ENCODE measurements around the gene SMIM45.

The SMIM45 gene

GRCh38 chr22:41919357-41920224, 32.4 kb upstream of the SMIM45 start:
- in situ Hi-C loops (cut with HindIII; ENCODE audit: low pct_unique_long_range_greater_than_20kb, low sequenced_read_pairs): no loop called here
- DNase-seq (ENCODE audit: low read depth in 1 of 2, low spot score in 1 of 2): no peak
- TF ChIP-seq JUND (IDR thresholded peaks at IDR 0.05; ENCODE audit: low read depth): no peak

DNA sequence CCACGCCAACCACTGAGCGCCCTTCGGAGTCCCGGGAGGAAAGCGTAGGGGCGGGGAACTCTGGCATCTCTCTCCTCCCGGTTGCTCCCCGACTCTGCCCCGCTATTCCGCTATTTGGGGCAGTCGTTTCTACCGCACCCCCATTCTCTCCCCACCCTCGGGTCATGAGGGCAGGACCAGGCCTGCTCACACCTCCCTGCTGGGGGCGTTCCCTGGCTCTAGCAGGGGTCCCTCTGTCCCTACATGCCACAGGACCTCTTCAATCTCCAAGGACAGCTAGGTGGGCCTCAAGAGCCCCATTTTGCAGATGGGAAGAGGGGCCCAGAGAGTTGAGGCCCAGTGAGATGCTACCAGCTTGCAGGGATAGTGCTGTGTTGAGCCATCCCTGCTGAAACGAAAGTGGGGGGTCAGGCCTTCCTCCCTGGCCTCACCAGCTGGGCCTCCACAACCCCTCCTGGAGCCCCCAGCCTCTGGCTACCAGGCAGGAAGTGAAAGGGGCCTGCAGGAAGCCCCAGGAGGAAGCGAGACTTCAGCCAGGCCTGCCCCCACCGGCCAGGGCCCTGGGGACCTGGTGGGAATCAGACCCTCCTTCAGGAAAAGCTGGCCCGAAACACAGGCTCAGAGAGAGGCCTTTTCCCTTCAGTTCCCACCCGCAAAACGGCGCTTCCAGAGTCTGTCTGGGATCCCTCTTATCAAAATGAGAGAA, 31.5 kb upstream of the SMIM45 start:
- no peak for TF ChIP-seq JUND (IDR thresholded peaks at IDR 0.05; ENCODE audit: low read depth)
- DNase-seq (ENCODE audit: low read depth in 1 of 2, low spot score in 1 of 2): no peak
- in situ Hi-C loops (cut with HindIII; ENCODE audit: low pct_unique_long_range_greater_than_20kb, low sequenced_read_pairs): no loop called here

DNA sequence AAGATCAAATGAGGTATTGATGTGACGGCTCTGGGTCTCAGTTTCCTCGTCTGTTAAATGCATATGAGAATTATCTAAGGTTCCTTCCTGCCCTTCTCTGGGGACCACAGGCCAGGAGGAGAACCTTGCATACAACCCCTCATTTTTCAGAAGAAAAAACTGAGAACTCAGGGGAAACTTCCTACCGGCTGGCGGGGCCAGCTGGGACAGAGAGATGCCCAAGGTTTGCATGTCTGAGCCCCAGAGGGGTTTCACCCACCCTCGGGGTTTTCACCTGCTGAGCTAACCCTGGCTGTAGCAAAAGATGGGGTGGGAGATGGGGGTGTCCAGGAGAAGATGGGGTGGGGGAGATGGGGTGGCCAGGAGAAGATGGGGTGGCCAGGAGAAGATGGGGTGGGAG, 29.6 kb upstream of the SMIM45 start:
- no peak for DNase-seq (ENCODE audit: low read depth in 1 of 2, low spot score in 1 of 2)
- no peak for TF ChIP-seq JUND (IDR thresholded peaks at IDR 0.05; ENCODE audit: low read depth)
- in situ Hi-C loops (cut with HindIII; ENCODE audit: low pct_unique_long_range_greater_than_20kb, low sequenced_read_pairs): no loop called here

DNA sequence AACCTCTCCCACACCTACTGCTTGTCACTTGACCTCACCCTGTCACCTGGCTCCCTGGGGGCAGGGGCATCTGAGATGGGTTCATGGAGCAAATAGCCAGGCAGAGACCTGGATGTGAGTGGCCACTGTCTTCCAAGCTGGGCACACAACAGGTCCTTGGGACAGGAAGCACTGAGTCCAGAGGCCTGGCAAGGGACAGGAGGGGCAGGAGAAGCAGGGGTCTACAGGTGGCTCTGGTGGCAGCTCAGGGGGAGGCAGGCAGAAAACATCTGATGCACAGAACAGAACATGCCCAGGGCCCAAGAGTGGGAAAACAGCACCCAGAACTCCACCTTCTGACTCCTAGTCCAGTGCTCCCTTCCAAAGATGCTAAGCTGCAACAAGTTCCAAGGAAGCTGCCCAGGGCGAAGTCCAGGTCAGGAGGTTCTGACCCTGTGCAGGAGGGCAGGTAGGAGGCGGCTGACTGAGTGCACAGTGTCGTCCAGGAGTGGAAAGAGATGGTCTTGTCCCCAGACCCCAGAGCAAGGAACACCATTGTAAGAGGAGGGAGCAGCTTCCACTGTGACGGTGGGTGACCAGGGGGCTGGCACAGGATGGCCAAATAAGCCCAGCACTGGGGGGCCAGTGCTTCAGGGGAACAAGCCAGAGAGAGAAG, 28.9 kb upstream of the SMIM45 start:
- in situ Hi-C loops (cut with HindIII; ENCODE audit: low pct_unique_long_range_greater_than_20kb, low sequenced_read_pairs): no loop called here
- no peak for TF ChIP-seq JUND (IDR thresholded peaks at IDR 0.05; ENCODE audit: low read depth)
- DNase-seq (ENCODE audit: low read depth in 1 of 2, low spot score in 1 of 2): no peak

DNA sequence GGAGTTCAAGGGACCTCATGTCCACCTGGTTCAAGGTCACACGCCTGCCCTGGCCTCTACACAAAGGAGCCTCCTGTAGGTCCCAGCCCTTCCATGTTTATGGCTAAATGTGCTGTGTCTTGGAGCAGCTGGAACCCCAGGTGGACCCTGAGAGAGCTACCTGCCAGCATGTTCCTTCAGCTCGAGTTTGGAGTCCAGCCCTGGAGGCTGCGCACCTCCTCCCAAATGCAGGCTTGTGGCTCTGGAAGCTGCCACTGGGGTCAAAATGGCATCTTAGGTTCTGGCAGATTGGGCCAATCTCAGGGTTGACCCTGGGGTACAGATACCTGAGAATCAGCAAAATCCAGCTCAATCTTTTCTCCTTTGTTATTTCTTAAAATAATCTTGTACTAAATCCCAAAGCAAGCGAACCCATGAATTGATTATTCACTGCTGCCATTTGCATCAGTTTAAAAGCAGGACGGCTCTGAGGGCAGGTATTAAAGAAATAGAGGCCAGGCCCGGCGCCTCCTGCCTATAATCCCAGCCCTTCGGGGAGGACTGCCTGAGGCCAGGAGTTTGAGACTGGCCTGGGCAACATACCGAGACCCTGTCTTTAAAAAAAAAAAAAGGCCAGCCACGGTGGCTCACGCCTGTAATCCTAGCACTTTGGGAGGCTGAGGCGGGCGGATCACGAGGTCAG, 28.2 kb upstream of the SMIM45 start:
- TF ChIP-seq JUND (IDR thresholded peaks at IDR 0.05; ENCODE audit: low read depth): no peak
- in situ Hi-C loops (cut with HindIII; ENCODE audit: low pct_unique_long_range_greater_than_20kb, low sequenced_read_pairs): no loop called here
- no peak for DNase-seq (ENCODE audit: low read depth in 1 of 2, low spot score in 1 of 2)

GRCh38 chr22:41925783-41926460, 26.0 kb upstream of the SMIM45 start:
- DNase-seq (ENCODE audit: low read depth in 1 of 2, low spot score in 1 of 2): peak in 1 of 2 experiments; percentile 58
- in situ Hi-C loops (cut with HindIII; ENCODE audit: low pct_unique_long_range_greater_than_20kb, low sequenced_read_pairs): no loop called here
- no peak for TF ChIP-seq JUND (IDR thresholded peaks at IDR 0.05; ENCODE audit: low read depth)

- in situ Hi-C loops (cut with HindIII; ENCODE audit: low pct_unique_long_range_greater_than_20kb, low sequenced_read_pairs): no loop called here
- DNase-seq (ENCODE audit: low read depth in 1 of 2, low spot score in 1 of 2): no peak
- TF ChIP-seq JUND (IDR thresholded peaks at IDR 0.05; ENCODE audit: low read depth): no peak
These were observed 24.1 kb upstream of the SMIM45 start for GRCh38 chr22:41927813-41928212.

DNA sequence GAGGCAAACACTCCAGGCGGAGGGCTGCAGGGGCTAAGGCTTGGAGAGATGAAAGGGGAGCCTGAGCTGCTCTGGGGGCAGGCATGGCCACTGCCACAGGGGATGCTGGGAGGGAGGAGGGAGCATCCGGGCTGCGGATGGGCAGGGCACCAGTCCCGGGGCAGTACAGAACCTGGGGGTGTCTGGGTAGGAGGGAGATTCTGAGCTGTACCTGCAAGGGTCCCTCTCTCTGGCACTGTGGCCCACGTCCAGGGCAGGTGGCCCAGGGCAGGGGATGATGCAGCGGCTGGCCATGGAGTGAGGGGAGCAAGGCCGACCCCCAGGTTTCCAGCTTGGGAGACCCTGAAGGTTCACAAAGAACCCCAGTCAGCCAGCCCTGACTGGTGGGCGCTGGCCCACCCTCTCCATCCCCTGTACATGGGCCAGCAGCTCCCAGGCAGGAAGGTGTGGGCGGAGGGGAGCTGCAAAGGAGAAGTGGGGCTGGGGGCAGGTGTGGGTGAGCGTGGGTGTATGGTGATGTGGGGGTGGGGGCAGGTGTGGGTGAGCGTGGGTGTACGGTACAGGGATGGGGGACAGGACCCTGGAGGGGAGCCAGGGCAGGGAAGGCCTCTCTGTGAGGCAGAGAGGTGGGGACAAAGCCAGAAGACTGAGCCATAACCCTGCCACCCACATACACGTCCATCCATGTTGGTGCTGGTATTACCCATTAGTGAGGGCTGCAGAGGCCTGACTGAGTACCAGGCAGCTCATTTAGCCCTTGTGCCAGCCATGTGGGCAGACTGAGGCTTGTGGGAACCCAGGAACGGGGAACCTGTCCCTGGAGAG, 23.1 kb upstream of the SMIM45 start:
- no peak for DNase-seq (ENCODE audit: low read depth in 1 of 2, low spot score in 1 of 2)
- TF ChIP-seq JUND (IDR thresholded peaks at IDR 0.05; ENCODE audit: low read depth): no peak
- in situ Hi-C loops (cut with HindIII; ENCODE audit: low pct_unique_long_range_greater_than_20kb, low sequenced_read_pairs): no loop called here

- no peak for DNase-seq (ENCODE audit: low read depth in 1 of 2, low spot score in 1 of 2)
- in situ Hi-C loops (cut with HindIII; ENCODE audit: low pct_unique_long_range_greater_than_20kb, low sequenced_read_pairs): no loop called here
- no peak for TF ChIP-seq JUND (IDR thresholded peaks at IDR 0.05; ENCODE audit: low read depth)
These were observed 22.5 kb upstream of the SMIM45 start for GRCh38 chr22:41929418-41929810.

DNA sequence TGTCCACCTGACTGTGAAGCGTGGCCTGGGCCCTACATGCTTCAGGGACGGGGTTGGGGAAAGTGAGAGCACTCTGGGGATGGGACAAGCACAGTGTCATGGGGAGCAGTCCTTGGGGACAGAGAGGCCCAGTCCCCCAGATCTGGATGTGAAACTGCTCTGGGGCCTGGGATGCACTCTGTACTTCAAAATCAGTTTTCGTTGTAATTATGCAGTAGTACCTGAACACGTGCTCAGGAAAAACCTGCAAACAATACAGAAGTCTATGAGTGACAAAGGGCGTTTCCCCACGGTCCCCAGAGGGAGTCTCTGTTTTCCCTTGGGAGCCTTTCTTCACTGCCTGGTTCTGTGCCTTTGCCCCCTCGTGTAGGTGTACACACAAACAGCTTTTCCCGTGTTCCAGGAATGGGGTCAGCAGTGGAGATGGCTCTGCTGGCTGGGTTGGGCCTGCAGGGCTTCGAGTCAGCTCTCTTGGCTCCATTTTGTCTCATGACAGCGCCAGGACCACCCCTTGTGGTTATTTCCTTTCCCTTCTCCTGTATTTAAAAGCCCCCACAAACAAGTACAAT, 20.2 kb upstream of the SMIM45 start:
- TF ChIP-seq JUND (IDR thresholded peaks at IDR 0.05; ENCODE audit: low read depth): no peak
- DNase-seq (ENCODE audit: low read depth in 1 of 2, low spot score in 1 of 2): no peak
- in situ Hi-C loops (cut with HindIII; ENCODE audit: low pct_unique_long_range_greater_than_20kb, low sequenced_read_pairs): no loop called here

- DNase-seq (ENCODE audit: low read depth in 1 of 2, low spot score in 1 of 2): no peak
- in situ Hi-C loops (cut with HindIII; ENCODE audit: low pct_unique_long_range_greater_than_20kb, low sequenced_read_pairs): no loop called here
- TF ChIP-seq JUND (IDR thresholded peaks at IDR 0.05; ENCODE audit: low read depth): no peak
These were observed 19.6 kb upstream of the SMIM45 start for GRCh38 chr22:41932353-41932752.
